Measurements from ENCODE around the gene OCRL. TPM values are rescaled to one million over a fixed set of nuclear protein-coding genes. Genes with fewer than 3 reads are reported as not detected.

Gene OCRL
- total and polyA plus RNA-seq, 2 of the 13 experiments (the other 11 are each of a cell fraction or from before 2014, with no cell fraction given), result 13.4 to 32.0 TPM

DNA sequence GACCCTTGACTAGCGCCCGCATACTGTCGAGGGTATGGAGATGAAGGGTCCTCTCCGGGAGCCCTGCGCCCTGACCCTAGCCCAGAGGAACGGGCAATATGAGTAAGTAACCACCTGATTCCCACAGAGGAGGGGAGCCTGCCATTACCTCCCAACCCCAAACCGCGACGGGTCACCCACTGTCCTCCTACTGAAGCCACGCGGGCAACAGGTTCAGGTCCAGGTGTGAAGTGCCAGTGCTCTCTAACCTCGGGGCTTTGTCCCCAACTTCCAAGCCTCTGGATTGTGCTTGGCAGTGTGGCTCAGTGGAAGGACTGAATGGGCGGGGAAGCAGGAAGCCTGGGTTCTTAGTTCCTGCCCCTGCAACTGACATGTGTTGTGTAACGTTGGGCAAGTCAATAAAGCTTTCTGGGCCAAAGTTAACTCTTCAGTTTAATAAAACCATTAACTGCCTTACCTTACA, 694 bp downstream of the OCRL start (continued):
- TF ChIP-seq ZNF691 (CRISPR knock-in tag; IDR thresholded peaks at IDR 0.05; ENCODE audit: borderline replicate concordance, low read depth) (no peak), PCBP1 (IDR thresholded peaks at IDR 0.05; ENCODE audit: borderline replicate concordance, low read depth, low read length) (no peak), NFRKB (IDR thresholded peaks at IDR 0.05) (no peak), NONO (IDR thresholded peaks at IDR 0.05) (no peak), NONO (CRISPR knock-in tag; conservative IDR thresholded peaks at IDR 0.05) (no peak), SKIL (CRISPR knock-in tag; IDR thresholded peaks at IDR 0.05; ENCODE audit: borderline replicate concordance) (no peak), LCORL (IDR thresholded peaks at IDR 0.05) (no peak), LCORL (CRISPR knock-in tag; IDR thresholded peaks at IDR 0.05) (no peak), ZNF292 (CRISPR knock-in tag; IDR thresholded peaks at IDR 0.05; ENCODE audit: borderline replicate concordance, low read depth) (no peak), NR2F6 (IDR thresholded peaks at IDR 0.05) (no peak), NR2F6 (CRISPR knock-in tag; IDR thresholded peaks at IDR 0.05) (0 out of 2 replicates have a peak, but pooled peaks have one; percentile 25), GMEB2 (CRISPR knock-in tag; IDR thresholded peaks at IDR 0.05; ENCODE audit: low read depth) (no peak), RXRB (CRISPR knock-in tag; IDR thresholded peaks at IDR 0.05; ENCODE audit: borderline replicate concordance) (peak; percentile 92), ZNF432 (CRISPR knock-in tag; IDR thresholded peaks at IDR 0.05; ENCODE audit: borderline replicate concordance) (no peak), MEF2D (CRISPR knock-in tag; IDR thresholded peaks at IDR 0.05) (no peak), NCOR1 (IDR thresholded peaks at IDR 0.05; ENCODE audit: borderline replicate concordance, low read length) (no peak), PHF21A (CRISPR knock-in tag; IDR thresholded peaks at IDR 0.05) (0 out of 2 replicates have a peak, but pooled peaks have one; percentile 7), RFX5 (IDR thresholded peaks at IDR 0.05; ENCODE audit: low read depth, low read length) (no peak), HBP1 (CRISPR knock-in tag; IDR thresholded peaks at IDR 0.05; ENCODE audit: low read depth) (0 out of 2 replicates have a peak, but pooled peaks have one; percentile 40), ZNF792 (CRISPR knock-in tag; IDR thresholded peaks at IDR 0.05) (no peak), ZNF563 (CRISPR knock-in tag; IDR thresholded peaks at IDR 0.05) (no peak), ZNF484 (CRISPR knock-in tag; IDR thresholded peaks at IDR 0.05; ENCODE audit: borderline replicate concordance, low read depth) (no peak), ZNF468 (CRISPR knock-in tag; IDR thresholded peaks at IDR 0.05) (no peak), PATZ1 (CRISPR knock-in tag; IDR thresholded peaks at IDR 0.05) (0 out of 2 replicates have a peak, but pooled peaks have one; percentile 36)
- TF ChIP-seq, protein P1, sequence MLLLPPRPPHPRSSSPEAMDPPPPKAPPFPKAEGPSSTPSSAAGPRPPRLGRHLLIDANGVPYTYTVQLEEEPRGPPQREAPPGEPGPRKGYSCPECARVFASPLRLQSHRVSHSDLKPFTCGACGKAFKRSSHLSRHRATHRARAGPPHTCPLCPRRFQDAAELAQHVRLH (CRISPR knock-in tag; IDR thresholded peaks at IDR 0.05; ENCODE audit: borderline replicate concordance, low read depth), result no peak

All from HepG2 (cell line).